ENCODE results near the gene DRG2.

DNA sequence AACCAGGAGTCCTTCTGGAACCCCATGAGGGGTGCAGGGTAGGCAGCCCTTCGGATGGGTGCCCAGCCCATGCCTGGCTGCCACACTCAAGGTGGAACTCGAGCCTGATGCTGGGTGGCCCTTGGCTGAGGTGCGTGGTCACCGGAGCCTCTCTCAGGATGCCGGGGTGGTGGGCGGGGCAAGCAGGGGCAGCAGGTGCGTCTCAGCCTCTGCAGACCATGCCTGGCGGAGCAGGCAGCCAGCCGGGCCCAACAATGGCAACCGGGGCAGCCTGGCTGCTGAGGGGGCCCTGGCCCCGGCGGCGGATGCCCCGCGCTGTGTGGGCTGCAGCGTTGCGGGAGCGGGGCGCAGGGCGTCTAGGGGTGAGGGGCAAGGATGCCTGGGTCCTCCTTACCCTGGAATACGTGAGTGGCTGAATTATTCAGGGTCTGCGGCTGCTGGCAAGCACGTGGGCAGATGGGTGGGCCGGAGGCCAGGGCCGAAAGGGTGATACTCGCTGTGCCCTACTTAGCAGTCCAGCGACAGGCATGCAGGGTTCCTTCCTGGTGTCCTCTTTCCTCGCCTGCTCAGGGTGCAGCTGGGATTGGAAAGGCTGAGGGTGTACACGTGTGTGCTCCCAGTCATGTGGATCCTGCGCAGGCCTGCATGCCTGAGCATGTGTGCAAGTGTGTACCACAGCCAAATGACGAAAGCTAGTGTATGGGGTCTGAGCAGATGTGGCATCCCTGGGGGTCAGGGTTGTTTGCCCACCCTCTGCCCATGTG is 35.4 kb downstream of the DRG2 start:
- TF ChIP-seq POLR2A (IDR thresholded peaks at IDR 0.05; ENCODE audit: low read length) (no peak), GATA1 (IDR thresholded peaks at IDR 0.05; ENCODE audit: low read depth, low read length) (no peak)

Measured in erythroblast (primary cell).